HEK293T (cell line): Measurements from ENCODE around the gene RAB6B.

Experiments
- CTCF ChIA-PET: fragments of 350-600 bp; formaldehyde crosslinking; extraction: SDS; loops from one replicate; lab custom pipeline; 2021; ENCODE audit warnings: antibody characterized with exemption, inconsistent platforms; lab: Yijun Ruan, JAX
- POLR2A ChIA-PET: fragments of 350-600 bp; formaldehyde crosslinking; extraction: SDS; loops from one replicate; lab custom pipeline; 2020; ENCODE audit warnings: antibody characterized with exemption, inconsistent platforms; lab: Yijun Ruan, JAX
- DNase-seq: peaks from one replicate; pipeline ENCODE4 v3.0.0; 2012; ENCODE audit warnings: mixed read lengths; ENCODE audit errors: extremely low spot score
- ARNT ChIP-seq: fragments of 450-650 bp; IDR thresholded peaks from 2 replicates; pipeline ENCODE4 v1.6.1; 2017; ENCODE audit warnings: mild to moderate bottlenecking
- BHLHE40 ChIP-seq: fragments of 450-650 bp; IDR thresholded peaks from 2 replicates; pipeline ENCODE4 v1.6.1; 2016; ENCODE audit warnings: mild to moderate bottlenecking, moderate library complexity, borderline replicate concordance
- CTBP1 ChIP-seq: fragments of 450-650 bp; IDR thresholded peaks from 2 replicates; pipeline ENCODE4 v1.6.1; 2016; ENCODE audit warnings: borderline replicate concordance
- ELF4 ChIP-seq: fragments of 450-650 bp; IDR thresholded peaks from 2 replicates; pipeline ENCODE4 v1.6.1; 2017; ENCODE audit warnings: antibody characterized with exemption
- FOXA1 ChIP-seq: fragments of 450-650 bp; IDR thresholded peaks from 2 replicates; pipeline ENCODE4 v1.6.1; 2016; ENCODE audit warnings: mild to moderate bottlenecking
- FOXK2 ChIP-seq: fragments of 450-650 bp; IDR thresholded peaks from 2 replicates; pipeline ENCODE4 v1.6.1; 2016; ENCODE audit warnings: mild to moderate bottlenecking
- FOXM1 ChIP-seq: fragments of 450-650 bp; IDR thresholded peaks from 2 replicates; pipeline ENCODE4 v1.6.1; 2017; ENCODE audit warnings: mild to moderate bottlenecking, borderline replicate concordance
- HDGF ChIP-seq: fragments of 450-650 bp; IDR thresholded peaks from 2 replicates; pipeline ENCODE4 v1.6.1; 2017; ENCODE audit warnings: antibody characterized with exemption, borderline replicate concordance
- L3MBTL2 ChIP-seq: fragments of 450-650 bp; conservative IDR thresholded peaks from 2 replicates; pipeline ENCODE4 v1.6.1; 2016; ENCODE audit warnings: mild to moderate bottlenecking
- LEF1 ChIP-seq: fragments of 450-650 bp; IDR thresholded peaks from 2 replicates; pipeline ENCODE4 v1.6.1; 2017; ENCODE audit warnings: mild to moderate bottlenecking, borderline replicate concordance
- NFRKB ChIP-seq: fragments of 450-650 bp; IDR thresholded peaks from 2 replicates; pipeline ENCODE4 v1.6.1; 2016; ENCODE audit warnings: mild to moderate bottlenecking, moderate library complexity
- SP1 ChIP-seq: fragments of 450-650 bp; IDR thresholded peaks from 2 replicates; pipeline ENCODE4 v1.6.1; 2017
- SUZ12 ChIP-seq: fragments of 450-650 bp; IDR thresholded peaks from 2 replicates; pipeline ENCODE4 v1.6.1; 2016; ENCODE audit warnings: mild to moderate bottlenecking
- TARDBP ChIP-seq: fragments of 450-650 bp; IDR thresholded peaks from 2 replicates; pipeline ENCODE4 v1.6.1; 2016
- ZNF384 ChIP-seq: fragments of 450-650 bp; IDR thresholded peaks from 2 replicates; pipeline ENCODE4 v1.6.1; 2016
- TF ChIP-seq, protein P1 (sequence below): fragments of 450-650 bp; IDR thresholded peaks from 2 replicates; pipeline ENCODE4 v1.6.1; 2016

Gene RAB6B

DNA sequence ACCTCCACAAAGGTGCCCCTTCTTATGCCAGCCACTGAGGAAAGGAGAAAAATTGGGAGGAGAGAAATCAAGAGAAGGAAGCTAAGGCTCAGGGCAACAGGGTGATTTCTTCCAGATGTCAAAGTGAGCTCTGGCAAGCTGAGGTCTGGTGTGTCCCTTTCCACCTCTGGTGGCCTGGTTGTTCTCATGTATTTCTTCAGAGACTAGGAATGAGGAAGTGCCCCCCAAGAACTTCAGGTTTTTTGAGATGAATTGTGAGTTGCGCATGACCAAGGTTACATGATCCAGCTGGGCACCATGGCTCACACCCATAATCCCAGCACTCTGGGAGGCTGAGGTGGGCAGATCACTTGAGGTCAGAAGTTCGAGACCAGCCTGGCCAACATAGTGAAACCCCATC, 5.6 kb downstream of the RAB6B start:
- ChIA-PET CTCF (interaction anchor here (0.6 kb wide), 1 partner anchor 21 kb away, joined by 3 read pairs; no protein-coding TSS in a partner anchor), POLR2A (no interaction called here)
- DNase-seq: no peak
- TF ChIP-seq, protein P1, sequence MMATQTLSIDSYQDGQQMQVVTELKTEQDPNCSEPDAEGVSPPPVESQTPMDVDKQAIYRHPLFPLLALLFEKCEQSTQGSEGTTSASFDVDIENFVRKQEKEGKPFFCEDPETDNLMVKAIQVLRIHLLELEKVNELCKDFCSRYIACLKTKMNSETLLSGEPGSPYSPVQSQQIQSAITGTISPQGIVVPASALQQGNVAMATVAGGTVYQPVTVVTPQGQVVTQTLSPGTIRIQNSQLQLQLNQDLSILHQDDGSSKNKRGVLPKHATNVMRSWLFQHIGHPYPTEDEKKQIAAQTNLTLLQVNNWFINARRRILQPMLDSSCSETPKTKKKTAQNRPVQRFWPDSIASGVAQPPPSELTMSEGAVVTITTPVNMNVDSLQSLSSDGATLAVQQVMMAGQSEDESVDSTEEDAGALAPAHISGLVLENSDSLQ: no peak
- TF ChIP-seq FOXM1 (no peak), FOXA1 (no peak)

DNA sequence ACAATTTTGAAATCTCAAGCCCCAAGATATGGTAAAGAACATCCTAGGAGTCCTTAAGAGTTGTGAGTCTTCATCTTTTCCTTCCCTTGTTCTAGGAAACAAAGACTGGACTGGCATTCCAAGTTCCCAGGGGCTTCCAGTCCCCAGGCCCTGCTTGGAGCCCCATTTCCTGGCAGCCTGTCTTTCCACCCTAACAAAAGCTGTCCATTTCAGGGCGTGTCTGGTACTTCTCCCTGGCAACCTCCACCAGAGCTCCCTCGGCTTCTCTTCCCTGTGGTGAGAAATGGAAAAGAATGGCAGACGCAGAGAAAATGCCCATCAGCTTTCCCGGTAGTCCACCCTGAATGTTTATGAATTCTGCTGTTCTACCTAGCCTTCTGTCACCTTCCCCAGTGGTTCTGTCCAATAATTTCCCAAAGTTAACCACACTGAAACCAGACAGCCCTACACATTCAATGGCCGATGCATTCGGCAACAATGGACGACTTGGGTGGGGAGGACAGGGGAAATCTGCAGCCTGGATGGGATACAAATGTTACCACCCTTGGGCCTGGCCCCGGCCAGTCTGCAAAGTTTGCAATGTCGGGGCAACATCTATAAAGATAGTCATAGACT, 6.8 kb downstream of the RAB6B start:
- TF ChIP-seq FOXA1: no peak
- no peak for TF ChIP-seq HDGF
- TF ChIP-seq NFRKB: no peak
- no peak for TF ChIP-seq SUZ12
- no peak for TF ChIP-seq FOXM1
- no peak for TF ChIP-seq L3MBTL2
- no peak for TF ChIP-seq ZNF384
- no peak for TF ChIP-seq SP1
- TF ChIP-seq LEF1: no peak
- no peak for TF ChIP-seq CTBP1
- no peak for TF ChIP-seq ELF4
- TF ChIP-seq, protein P1: no peak
- no peak for TF ChIP-seq ARNT
- ChIA-PET CTCF (no interaction called here), POLR2A (no interaction called here)
- peak; percentile 4 for DNase-seq

DNA sequence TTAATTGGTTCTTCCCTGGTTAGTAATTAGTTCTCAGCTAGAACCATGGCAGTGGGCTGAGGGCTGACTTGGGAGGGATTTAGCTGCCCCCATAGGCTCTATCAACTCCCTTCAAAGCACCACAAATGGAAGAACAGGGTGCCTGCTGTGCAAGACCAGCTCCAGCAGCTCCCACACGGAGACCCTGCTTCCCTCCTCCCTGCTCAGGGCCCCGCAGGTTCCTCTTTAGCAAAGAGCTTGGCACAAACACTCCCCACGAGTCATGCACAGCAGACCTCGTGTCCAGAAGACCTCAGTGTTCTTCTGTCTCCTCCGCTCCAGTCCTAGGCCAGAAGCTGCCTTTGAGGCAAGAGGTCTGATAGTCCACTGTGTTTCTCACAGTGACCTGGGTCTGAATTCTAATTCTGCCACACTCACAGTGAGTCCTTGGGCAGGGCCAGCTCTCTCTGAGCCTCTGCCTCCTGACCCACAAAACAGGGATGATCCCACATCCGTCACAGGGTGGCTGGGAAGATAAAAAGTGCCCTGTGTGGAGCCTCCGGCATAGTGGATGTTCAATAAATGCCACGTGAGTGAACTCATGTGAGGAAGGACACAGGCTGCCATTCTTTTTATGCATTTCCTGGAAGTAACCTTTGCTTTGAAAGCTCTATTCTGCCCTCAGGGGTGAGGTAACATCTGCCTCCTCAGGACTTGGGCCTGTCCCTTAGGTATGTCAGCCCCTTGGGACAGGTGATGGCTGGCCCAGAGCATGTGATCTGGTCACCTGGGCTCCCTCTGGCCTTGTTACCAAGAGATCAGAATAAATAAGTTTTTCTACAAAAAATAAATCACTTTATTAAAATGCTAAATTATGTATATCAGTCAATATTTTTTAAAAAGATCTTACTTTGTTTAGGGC, 7.6 kb downstream of the RAB6B start:
- CTCF ChIA-PET: no interaction called here
- TF ChIP-seq CTBP1: no peak
- no peak for TF ChIP-seq LEF1
- TF ChIP-seq SP1: no peak
- TF ChIP-seq ARNT: no peak
- no peak for TF ChIP-seq L3MBTL2
- no peak for TF ChIP-seq NFRKB
- TF ChIP-seq ZNF384: no peak
- no peak for TF ChIP-seq FOXM1
- TF ChIP-seq SUZ12: no peak
- TF ChIP-seq ELF4: no peak
- no peak for TF ChIP-seq FOXK2
- TF ChIP-seq BHLHE40: no peak
- TF ChIP-seq TARDBP: no peak
- no peak for TF ChIP-seq HDGF
- peak; percentile 1 for DNase-seq
- POLR2A ChIA-PET: no interaction called here

DNA sequence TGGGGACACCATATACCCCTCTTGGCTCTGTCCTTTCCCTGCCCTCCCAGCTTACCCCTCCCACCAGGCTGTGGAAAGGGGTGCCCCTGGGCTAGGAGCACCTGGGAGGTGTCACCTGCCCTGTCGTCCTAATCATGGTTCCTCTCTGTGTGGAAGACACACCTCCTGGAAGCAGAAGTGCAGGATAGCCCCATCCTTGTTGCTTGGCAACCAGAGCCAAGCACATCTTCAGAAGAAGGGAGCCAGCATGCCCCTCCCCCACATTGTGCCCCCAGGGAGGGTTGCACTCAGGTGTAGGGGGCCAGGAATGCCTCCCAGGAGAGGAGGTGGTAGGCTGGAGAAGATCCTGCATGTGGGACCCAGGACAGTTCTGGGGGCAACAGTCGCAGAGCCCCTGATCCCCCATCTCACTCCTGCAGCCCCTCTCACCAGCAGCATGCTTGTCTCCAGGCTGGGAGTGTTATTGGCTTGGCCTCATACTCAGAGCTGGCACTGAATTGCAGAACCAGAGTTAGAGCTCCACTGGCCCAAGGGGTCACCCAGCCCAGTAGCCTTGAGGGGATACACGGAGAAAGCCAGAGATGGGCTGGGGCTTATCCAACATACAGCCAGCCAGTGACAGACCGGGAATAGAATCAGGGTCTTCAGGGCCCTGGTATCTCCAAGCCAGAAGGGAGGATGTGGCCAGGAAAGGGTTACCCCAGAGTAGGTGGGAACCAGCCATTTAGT, 8.4 kb downstream of the RAB6B start:
- TF ChIP-seq ZNF384: no peak
- no peak for TF ChIP-seq LEF1
- TF ChIP-seq FOXA1: no peak
- no peak for TF ChIP-seq NFRKB
- no peak for TF ChIP-seq TARDBP
- TF ChIP-seq FOXM1: no peak
- no peak for TF ChIP-seq ARNT
- TF ChIP-seq, protein P1: no peak
- no peak for TF ChIP-seq CTBP1
- no peak for TF ChIP-seq ELF4
- no peak for TF ChIP-seq BHLHE40
- TF ChIP-seq HDGF: no peak
- no peak for TF ChIP-seq FOXK2
- no peak for TF ChIP-seq SUZ12
- no peak for TF ChIP-seq SP1
- TF ChIP-seq L3MBTL2: no peak
- no peak for DNase-seq
- ChIA-PET POLR2A (no interaction called here), CTCF (no interaction called here)

DNA sequence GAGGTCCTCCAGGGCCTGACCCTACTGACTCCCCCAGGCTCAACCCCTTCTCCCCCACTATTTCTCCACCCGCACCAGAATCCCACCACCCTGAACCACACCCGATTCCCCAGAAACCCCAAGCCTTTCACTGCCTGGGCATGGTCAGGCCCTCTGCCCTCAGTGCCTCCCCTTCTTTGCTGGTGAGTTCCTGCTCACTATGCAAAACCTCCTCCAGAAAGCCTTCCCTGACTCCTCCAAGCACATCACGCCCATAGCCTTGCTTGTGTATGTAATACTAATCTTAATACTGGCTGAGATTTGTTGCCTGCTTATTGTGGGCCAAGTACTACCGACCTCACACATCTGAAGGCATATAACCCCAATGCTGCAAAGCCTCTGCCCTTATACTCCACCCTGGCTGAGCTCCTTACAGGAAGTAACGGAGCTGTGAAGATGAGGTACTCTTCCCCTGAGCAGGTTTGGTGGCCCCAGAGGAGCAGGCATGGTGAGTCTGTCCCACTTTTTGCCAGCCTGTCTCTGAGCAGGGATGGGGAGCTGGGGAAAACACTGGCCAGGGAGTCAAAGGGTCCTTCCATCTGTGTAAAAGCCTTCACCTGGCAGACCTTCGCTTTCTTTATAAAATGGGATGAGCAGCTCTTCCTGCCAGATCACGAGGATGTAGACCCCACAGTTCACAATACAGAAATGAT, 9.5 kb downstream of the RAB6B start:
- POLR2A ChIA-PET: no interaction called here
- TF ChIP-seq LEF1 (no peak), ARNT (no peak), BHLHE40 (no peak), NFRKB (no peak), SUZ12 (no peak), FOXM1 (no peak), HDGF (no peak), FOXK2 (no peak), FOXA1 (no peak), CTBP1 (no peak), ZNF384 (no peak), ELF4 (no peak), TARDBP (no peak), SP1 (no peak)
- TF ChIP-seq, protein P1: no peak
- DNase-seq: no peak
- CTCF ChIA-PET: no interaction called here
